Activated CD8-positive, alpha-beta memory T cell treated with anti-CD3 and anti-CD28 coated beads for 36 hours (primary cell): ENCODE results near the gene CEACAM18. TPM values are rescaled to one million over a fixed set of nuclear protein-coding genes. Genes with fewer than 3 reads are reported as not detected.
"Not testable (repeated sequence)": the region's sequence is repeated elsewhere in the genome, so short reads cannot be mapped to it uniquely, and the experiment has no call there.

Source experiments
- CTCF ChIA-PET: fragments of 350-600 bp; sonication (Branson Sonifier 250); formaldehyde crosslinking; loops from one replicate; lab custom pipeline; 2021; ENCODE audit warnings: antibody characterized with exemption; lab: Charles Lee
- POLR2A ChIA-PET: fragments of 350-600 bp; sonication (Branson Sonifier 250); formaldehyde crosslinking; loops from one replicate; lab custom pipeline; 2021; ENCODE audit warnings: antibody characterized with exemption; lab: Charles Lee
- total RNA-seq, 2 experiments: library from RNA; stranded (reverse); gene quantifications; one replicate each; pipeline ENCODE4 v1.2.3, GENCODE V29; 2021

Gene CEACAM18
- total RNA-seq, 2 experiments from 2014 or later: not detected

GRCh38 chr19:51458051-51458645 is 20.2 kb upstream of the CEACAM18 start, which contains the start of gene SIGLEC8:
Gene SIGLEC8 (minus strand): TSS chr19:51458454. CDS start chr19:51458387, 67 bp downstream.
- ChIA-PET CTCF (no interaction called here), POLR2A (no interaction called here)

- CTCF ChIA-PET: no interaction called here
- POLR2A ChIA-PET: no interaction called here
These were observed 19.3 kb upstream of the CEACAM18 start for GRCh38 chr19:51458899-51459505.

GRCh38 chr19:51460164-51460992 is 18.0 kb upstream of the CEACAM18 start:
- ChIA-PET CTCF (no interaction called here), POLR2A (no interaction called here)

GRCh38 chr19:51461723-51462161 is 16.6 kb upstream of the CEACAM18 start:
- CTCF ChIA-PET: interaction anchor here (0.6 to 2.2 kb wide), 3 partner anchors 11 to 1065 kb away, joined by 3 to 9 read pairs (median 5); no protein-coding TSS in a partner anchor
- POLR2A ChIA-PET: no interaction called here

GRCh38 chr19:51462276-51462675 is 16.1 kb upstream of the CEACAM18 start:
- ChIA-PET POLR2A (no interaction called here), CTCF (interaction anchor here (0.6 to 2.2 kb wide), 3 partner anchors 10 to 1066 kb away, joined by 3 to 9 read pairs (median 5); no protein-coding TSS in a partner anchor)

GRCh38 chr19:51462681-51463080 is 15.7 kb upstream of the CEACAM18 start:
- POLR2A ChIA-PET: no interaction called here
- CTCF ChIA-PET: interaction anchor here (0.7 to 2.2 kb wide), 4 partner anchors 10 to 168 kb away, joined by 4 to 9 read pairs (median 6); no protein-coding TSS in a partner anchor

GRCh38 chr19:51463976-51464581 is 14.3 kb upstream of the CEACAM18 start:
- CTCF ChIA-PET: interaction anchor here (1.4 kb wide), 1 partner anchor 8 kb away, joined by 5 read pairs; no protein-coding TSS in a partner anchor
- POLR2A ChIA-PET: not testable (repeated sequence)

- CTCF ChIA-PET: interaction anchor here (1.3 kb wide), 1 partner anchor 45 kb away, joined by 4 read pairs; no protein-coding TSS in a partner anchor
- POLR2A ChIA-PET: interaction anchor here (0.6 kb wide), 1 partner anchor 72 kb away, joined by 3 read pairs; no protein-coding TSS in a partner anchor
These were observed 11.6 kb upstream of the CEACAM18 start for GRCh38 chr19:51466723-51467122.

- CTCF ChIA-PET: interaction anchor here (0.7 to 1.8 kb wide), 3 partner anchors 46 to 47 kb away, joined by 3 to 7 read pairs (median 4); no protein-coding TSS in a partner anchor
- POLR2A ChIA-PET: no interaction called here
These were observed 10.3 kb upstream of the CEACAM18 start for GRCh38 chr19:51467864-51468544.

GRCh38 chr19:51468545-51468920 is 9.8 kb upstream of the CEACAM18 start:
- ChIA-PET POLR2A (no interaction called here), CTCF (interaction anchor here (1.8 kb wide), 1 partner anchor 47 kb away, joined by 7 read pairs; no protein-coding TSS in a partner anchor)

- ChIA-PET CTCF (interaction anchor here (1.8 kb wide), 1 partner anchor 48 kb away, joined by 7 read pairs; no protein-coding TSS in a partner anchor), POLR2A (no interaction called here)
These were observed 9.2 kb upstream of the CEACAM18 start for GRCh38 chr19:51469162-51469561.

GRCh38 chr19:51469629-51470028 is 8.7 kb upstream of the CEACAM18 start:
- POLR2A ChIA-PET: no interaction called here
- CTCF ChIA-PET: interaction anchor here (0.7 to 1.8 kb wide), 2 partner anchors 48 to 115 kb away, joined by 3 to 7 read pairs; no protein-coding TSS in a partner anchor

- CTCF ChIA-PET: interaction anchor here (0.6 to 3.0 kb wide), 3 partner anchors 43 to 177 kb away, joined by 3 to 9 read pairs (median 4); no protein-coding TSS in a partner anchor
These were observed 7.4 kb upstream of the CEACAM18 start for GRCh38 chr19:51470966-51471365.

GRCh38 chr19:51471527-51471926 is 6.8 kb upstream of the CEACAM18 start:
- CTCF ChIA-PET: interaction anchor here (0.7 to 3.0 kb wide), 4 partner anchors 24 to 50 kb away, joined by 4 to 9 read pairs (median 4); no protein-coding TSS in a partner anchor
- POLR2A ChIA-PET: no interaction called here

More at GRCh38 chr19:51470966-51471365, 7.4 kb upstream of the CEACAM18 start:
- POLR2A ChIA-PET: no interaction called here

- POLR2A ChIA-PET: interaction anchor here (0.6 kb wide), 1 partner anchor 40 kb away, joined by 3 read pairs; no protein-coding TSS in a partner anchor
These were observed 5.7 kb upstream of the CEACAM18 start for GRCh38 chr19:51472607-51473006.

GRCh38 chr19:51473009-51473707 is 5.2 kb upstream of the CEACAM18 start:
- ChIA-PET CTCF (interaction anchor here (0.5 to 4.0 kb wide), 22 partner anchors 9 to 603 kb away, joined by 3 to 32 read pairs (median 4); partner anchors contain the start of gene SIGLEC10), POLR2A (interaction anchor here (0.6 kb wide), 1 partner anchor 40 kb away, joined by 3 read pairs; no protein-coding TSS in a partner anchor)

More at GRCh38 chr19:51472607-51473006, 5.7 kb upstream of the CEACAM18 start:
- CTCF ChIA-PET: interaction anchor here (0.6 to 4.0 kb wide), 17 partner anchors 9 to 604 kb away, joined by 3 to 32 read pairs (median 5); no protein-coding TSS in a partner anchor

GRCh38 chr19:51476164-51476563 is 2.2 kb upstream of the CEACAM18 start:
- ChIA-PET POLR2A (no interaction called here), CTCF (interaction anchor here (0.8 to 4.0 kb wide), 2 partner anchors 13 to 39 kb away, joined by 3 to 32 read pairs; no protein-coding TSS in a partner anchor)
